D721Med (cell line): ENCODE results near the gene SON.

ENCODE experiments used
- DNase-seq: peaks from one replicate; pipeline ENCODE4 v3.0.0; 2011; ENCODE audit warnings: low spot score; ENCODE audit not compliant: insufficient read length
- FAIRE-seq: peaks from 2 replicates; lab custom pipeline; 2011; peaks lifted over from hg19 to GRCh38; lab: Jason Lieb, UNC
- CTCF ChIP-seq: IDR thresholded peaks from 2 replicates; pipeline ENCODE4 v1.5.1; 2012; ENCODE audit warnings: mild to moderate bottlenecking, control low read depth; ENCODE audit not compliant: insufficient read depth; ENCODE audit errors: missing control alignments

Gene SON

GRCh38 chr21:33559813-33560212, 17.0 kb downstream of the SON start:
- FAIRE-seq (no peak), DNase-seq (no peak)
- no peak for TF ChIP-seq CTCF

GRCh38 chr21:33560965-33561364, 18.1 kb downstream of the SON start:
- DNase-seq: no peak
- no peak for TF ChIP-seq CTCF
- FAIRE-seq: peak; percentile 46

GRCh38 chr21:33561373-33561772, 18.5 kb downstream of the SON start:
- DNase-seq (no peak), FAIRE-seq (no peak)
- TF ChIP-seq CTCF: no peak

- no peak for DNase-seq
- TF ChIP-seq CTCF: no peak
- FAIRE-seq: peak; percentile 48
These were observed 19.6 kb downstream of the SON start for GRCh38 chr21:33562389-33562788.

GRCh38 chr21:33566514-33566913, 23.7 kb downstream of the SON start:
- no peak for FAIRE-seq
- no peak for TF ChIP-seq CTCF

GRCh38 chr21:33567914-33568313, 25.1 kb downstream of the SON start:
- TF ChIP-seq CTCF: no peak
- FAIRE-seq (no peak), DNase-seq (no peak)

More at GRCh38 chr21:33566514-33566913, 23.7 kb downstream of the SON start:
- DNase-seq: no peak

- TF ChIP-seq CTCF: no peak
- FAIRE-seq (no peak), DNase-seq (no peak)
These were observed 25.6 kb downstream of the SON start for GRCh38 chr21:33568448-33568847.
